Measurements from ENCODE around the gene NUP210.

NUP210 gene

GRCh38 chr3:13285007-13285567 is 135.0 kb downstream of the NUP210 start:
- DNase-seq, result no peak

- DNase-seq, result no peak
Measured at GRCh38 chr3:13283877-13284264, 136.3 kb downstream of the NUP210 start.

GRCh38 chr3:13282986-13283876 is 136.9 kb downstream of the NUP210 start:
- peak; percentile 11 for DNase-seq

- no peak for DNase-seq
Measured at GRCh38 chr3:13282358-13282985, 137.7 kb downstream of the NUP210 start.

GRCh38 chr3:13281507-13282357 is 138.4 kb downstream of the NUP210 start:
- DNase-seq, result no peak

- DNase-seq, result no peak
Measured at GRCh38 chr3:13280811-13281506, 139.2 kb downstream of the NUP210 start.

GRCh38 chr3:13280122-13280790 is 139.9 kb downstream of the NUP210 start:
- no peak for DNase-seq

GRCh38 chr3:13279532-13279910 is 140.6 kb downstream of the NUP210 start:
- DNase-seq, result no peak

- no peak for DNase-seq
Measured at GRCh38 chr3:13278783-13279531, 141.2 kb downstream of the NUP210 start.

GRCh38 chr3:13277860-13278531 is 142.1 kb downstream of the NUP210 start:
- peak; percentile 10 for DNase-seq

GRCh38 chr3:13277196-13277813 is 142.8 kb downstream of the NUP210 start:
- DNase-seq, result no peak

GRCh38 chr3:13276438-13277195 is 143.5 kb downstream of the NUP210 start:
- DNase-seq, result no peak

GRCh38 chr3:13275376-13276005 is 144.6 kb downstream of the NUP210 start:
- DNase-seq, result no peak

- no peak for DNase-seq
Measured at GRCh38 chr3:13274551-13275332, 145.4 kb downstream of the NUP210 start.

GRCh38 chr3:13274125-13274524 is 146.0 kb downstream of the NUP210 start:
- no peak for DNase-seq

- no peak for DNase-seq
Measured at GRCh38 chr3:13273604-13274105, 146.5 kb downstream of the NUP210 start.

GRCh38 chr3:13272831-13273603 is 147.1 kb downstream of the NUP210 start:
- no peak for DNase-seq
